Measurements from ENCODE around the gene NPTXR.

Gene NPTXR

GRCh38 chr22:38852522-38852921 is 8.7 kb upstream of the NPTXR start:
- no peak for DNase-seq (ENCODE audit: low read depth in 2 of 2)

- no peak for DNase-seq (ENCODE audit: low read depth in 2 of 2)
Measured at GRCh38 chr22:38850941-38851849, 7.4 kb upstream of the NPTXR start.

- DNase-seq (ENCODE audit: low read depth in 2 of 2), result no peak
Measured at GRCh38 chr22:38850399-38850798, 6.6 kb upstream of the NPTXR start.

- DNase-seq (ENCODE audit: low read depth in 2 of 2), result no peak
Measured at GRCh38 chr22:38849811-38850210, 6.0 kb upstream of the NPTXR start.

- DNase-seq (ENCODE audit: low read depth in 2 of 2), result no peak
Measured at GRCh38 chr22:38846412-38846811, 2.6 kb upstream of the NPTXR start.

- no peak for DNase-seq (ENCODE audit: low read depth in 2 of 2)
Measured at GRCh38 chr22:38845004-38845740, 1.3 kb upstream of the NPTXR start.

- no peak for DNase-seq (ENCODE audit: low read depth in 2 of 2)
Measured at GRCh38 chr22:38844315-38845003, 631 bp upstream of the NPTXR start.

GRCh38 chr22:38843201-38843656 is 599 bp downstream of the NPTXR start:
- no peak for DNase-seq (ENCODE audit: low read depth in 2 of 2)

GRCh38 chr22:38842512-38843200 is 1.2 kb downstream of the NPTXR start:
- no peak for DNase-seq (ENCODE audit: low read depth in 2 of 2)

GRCh38 chr22:38841635-38842034 is 2.2 kb downstream of the NPTXR start:
- DNase-seq (ENCODE audit: low read depth in 2 of 2), result no peak

GRCh38 chr22:38841211-38841610 is 2.6 kb downstream of the NPTXR start:
- no peak for DNase-seq (ENCODE audit: low read depth in 2 of 2)

GRCh38 chr22:38840129-38840528 is 3.7 kb downstream of the NPTXR start:
- DNase-seq (ENCODE audit: low read depth in 2 of 2), result no peak

GRCh38 chr22:38839686-38840085 is 4.1 kb downstream of the NPTXR start:
- no peak for DNase-seq (ENCODE audit: low read depth in 2 of 2)

- DNase-seq (ENCODE audit: low read depth in 2 of 2), result no peak
Measured at GRCh38 chr22:38837414-38837928, 6.4 kb downstream of the NPTXR start.

GRCh38 chr22:38835888-38836301 is 7.9 kb downstream of the NPTXR start:
- no peak for DNase-seq (ENCODE audit: low read depth in 2 of 2)

GRCh38 chr22:38834991-38835390 is 8.8 kb downstream of the NPTXR start:
- no peak for DNase-seq (ENCODE audit: low read depth in 2 of 2)

GRCh38 chr22:38834215-38834953 is 9.4 kb downstream of the NPTXR start:
- DNase-seq (ENCODE audit: low read depth in 2 of 2), result no peak

- DNase-seq (ENCODE audit: low read depth in 2 of 2), result no peak
Measured at GRCh38 chr22:38833061-38833460, 10.8 kb downstream of the NPTXR start.

GRCh38 chr22:38832005-38832978 is 11.5 kb downstream of the NPTXR start:
- DNase-seq (ENCODE audit: low read depth in 2 of 2), result no peak

All from stimulated activated CD8-positive, alpha-beta memory T cell treated with anti-CD3 and anti-CD28 coated beads, Interleukin-15, amount 100 ng/mL, for 4 hours (primary cell).